GM19467 (cell line): ENCODE data around the gene RALB.
"Not testable (repeated sequence)": the region's sequence is repeated elsewhere in the genome, so short reads cannot be mapped to it uniquely, and the experiment has no call there.

Experiments used
- ATAC-seq: cut with Tn5 transposase; IDR thresholded peaks from one replicate; pipeline ENCODE4 v1.9.1; 2021; ENCODE audit warnings: mild to moderate bottlenecking, moderate library complexity; ENCODE audit not compliant: unreplicated experiment

Gene RALB

DNA sequence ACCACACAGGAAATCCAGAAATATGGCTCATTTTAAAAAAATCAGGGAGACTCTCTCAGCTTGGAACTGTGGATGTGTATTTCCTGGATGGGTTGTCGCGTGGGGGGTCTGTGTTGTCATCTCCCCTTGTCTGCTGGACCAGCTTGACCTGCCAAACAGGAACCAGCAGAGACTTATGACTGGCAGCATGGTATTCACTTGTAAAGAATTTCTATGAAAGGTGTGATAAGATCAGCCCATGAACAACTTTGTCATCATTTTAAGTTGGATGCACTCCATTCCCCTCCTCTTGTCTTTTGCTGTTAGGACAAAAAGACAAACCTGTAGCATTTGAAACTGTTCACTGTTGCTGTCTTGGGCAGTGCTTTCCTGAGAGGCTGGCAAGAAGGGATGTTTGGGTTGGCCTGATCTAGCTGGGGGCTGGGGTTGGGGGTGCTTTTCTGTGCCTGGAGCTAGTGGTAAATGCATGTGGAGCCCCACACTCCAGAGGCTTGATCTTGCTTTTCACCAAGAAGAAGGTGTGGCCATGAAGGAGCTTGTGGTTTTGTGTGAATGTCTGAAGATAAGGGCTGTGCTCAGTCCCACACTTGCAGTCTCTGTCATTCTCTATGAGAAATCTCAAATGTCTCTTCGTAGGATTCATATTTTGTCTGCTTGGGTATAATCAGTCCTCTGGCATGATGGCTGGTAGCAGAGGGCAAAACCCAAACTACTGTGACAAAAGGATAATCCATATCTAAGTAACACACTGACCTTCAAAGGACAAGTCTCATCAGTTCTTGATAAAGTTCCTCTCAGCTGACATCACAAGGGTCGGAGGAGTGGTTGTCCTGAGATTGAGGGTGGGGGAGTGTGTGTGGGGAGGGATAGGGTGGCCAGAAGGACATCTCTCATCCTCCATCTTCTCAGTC is 39.0 kb downstream of the RALB start:
- no peak for ATAC-seq

GRCh38 chr2:120293096-120294007 is 40.7 kb downstream of the RALB start:
- ATAC-seq: peak; percentile 17

DNA sequence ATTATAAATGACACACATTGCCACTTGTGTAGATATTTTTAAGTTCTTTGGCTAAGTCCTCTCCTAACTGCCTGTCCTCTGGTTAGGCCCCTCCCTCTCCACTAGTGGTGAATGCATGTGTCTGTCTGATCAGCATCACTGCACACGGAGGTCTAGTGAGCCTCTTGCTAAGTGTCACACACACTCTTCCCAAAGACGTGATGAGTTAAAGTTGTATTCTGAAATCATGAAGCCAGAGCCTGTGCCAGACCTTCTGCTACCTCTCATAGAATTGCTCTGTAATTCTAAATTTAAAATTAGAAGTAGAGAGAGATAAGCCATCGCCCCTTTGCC is 41.3 kb downstream of the RALB start:
- ATAC-seq: peak; percentile 84

DNA sequence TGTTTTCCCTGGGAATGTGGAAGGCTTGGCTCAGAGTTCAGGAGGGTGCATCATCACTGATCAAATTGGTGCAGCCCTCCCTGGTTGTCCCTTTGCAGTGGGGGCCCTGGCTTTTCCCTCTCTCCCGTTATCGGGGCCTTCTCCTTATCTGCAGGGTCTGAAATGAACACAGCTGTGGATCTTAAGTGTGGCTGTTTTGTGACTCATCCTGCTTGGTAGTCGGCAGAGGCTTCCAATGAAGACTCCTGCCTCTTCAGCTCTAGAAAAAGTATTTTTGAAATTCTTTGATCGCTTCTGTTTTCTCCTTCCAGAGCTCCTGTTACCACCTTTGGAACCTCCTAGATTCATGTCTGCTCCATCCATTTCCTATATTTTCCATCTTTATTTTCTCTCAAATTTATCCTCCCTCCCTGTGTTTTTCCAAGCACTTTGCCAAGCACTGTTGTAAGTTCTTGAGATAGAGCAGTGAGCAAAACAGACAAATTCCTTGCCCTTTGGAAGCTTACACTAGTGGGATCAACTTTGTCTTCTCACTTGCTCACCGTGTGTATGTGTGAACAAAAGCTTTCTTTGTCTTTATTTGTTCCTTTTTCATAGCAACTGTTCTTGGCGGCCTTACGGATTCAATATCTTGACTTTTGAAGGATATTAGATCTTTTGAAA is 45.7 kb downstream of the RALB start:
- ATAC-seq: no peak

- ATAC-seq: no peak
Observed at GRCh38 chr2:120299004-120299403, 46.4 kb downstream of the RALB start.

DNA sequence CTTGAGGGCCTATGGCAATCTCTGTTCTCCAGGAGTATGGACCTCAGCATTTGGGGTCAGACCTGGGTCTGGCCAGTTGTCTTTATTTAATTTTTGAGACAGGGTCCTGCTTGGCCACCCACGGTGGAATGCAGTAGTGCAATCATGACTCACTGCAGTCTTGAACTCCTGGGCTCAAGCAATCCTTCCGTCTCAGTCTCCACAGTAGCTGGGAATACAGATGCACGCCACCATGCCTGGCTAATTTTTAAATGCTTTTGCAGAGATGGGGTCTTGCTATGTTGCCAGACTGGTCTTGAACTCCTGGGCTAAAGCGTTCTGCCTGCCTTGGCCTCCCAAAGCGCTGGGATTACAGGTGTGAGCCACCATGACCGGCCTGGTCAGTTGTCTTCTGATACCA is 46.9 kb downstream of the RALB start:
- ATAC-seq: no peak

- no peak for ATAC-seq
Observed at GRCh38 chr2:120300385-120300784, 47.7 kb downstream of the RALB start.

- no peak for ATAC-seq
Observed at GRCh38 chr2:120301284-120301683, 48.6 kb downstream of the RALB start.

DNA sequence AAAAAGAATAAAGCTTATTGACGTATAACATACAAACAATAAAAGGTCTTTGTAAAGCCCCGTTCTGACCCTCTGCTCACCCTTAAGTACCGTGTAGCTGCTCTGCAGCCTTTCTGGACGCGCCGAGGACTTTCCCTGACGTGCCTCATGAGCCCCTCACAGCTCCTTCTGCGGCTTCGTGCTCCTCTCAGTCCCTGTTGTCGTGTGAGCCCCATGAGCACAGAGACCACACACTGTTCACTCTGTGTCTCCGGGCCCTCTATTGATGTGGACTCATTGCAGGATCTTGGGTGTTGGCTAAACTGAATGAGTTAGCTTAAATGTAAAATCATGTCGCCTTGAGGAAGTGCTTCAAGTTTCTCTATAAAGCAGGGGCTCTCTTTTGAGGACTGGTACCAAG is 49.6 kb downstream of the RALB start:
- no peak for ATAC-seq

DNA sequence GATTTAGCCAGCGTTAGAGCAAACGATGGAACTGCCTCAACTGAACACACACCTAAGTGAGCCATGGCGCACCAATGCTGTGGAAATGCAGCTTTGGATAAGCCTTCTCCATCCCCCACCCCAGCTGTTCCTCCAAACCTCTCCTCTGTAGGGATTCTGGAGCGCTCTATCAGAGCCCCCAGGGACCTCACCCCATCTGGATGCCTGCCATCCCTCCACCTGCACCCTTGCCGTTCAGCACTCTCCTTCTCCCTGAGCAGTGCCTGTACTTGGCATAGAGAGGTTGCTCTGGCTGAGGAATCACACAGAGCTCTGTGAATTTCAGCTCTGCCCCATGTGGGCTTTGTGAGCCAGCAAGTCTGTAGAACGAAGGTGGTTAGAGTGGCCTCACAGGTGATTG is 50.5 kb downstream of the RALB start:
- ATAC-seq: no peak

- ATAC-seq: no peak
Observed at GRCh38 chr2:120305296-120305695, 52.6 kb downstream of the RALB start.

- ATAC-seq: no peak
Observed at GRCh38 chr2:120305937-120306490, 53.4 kb downstream of the RALB start.

DNA sequence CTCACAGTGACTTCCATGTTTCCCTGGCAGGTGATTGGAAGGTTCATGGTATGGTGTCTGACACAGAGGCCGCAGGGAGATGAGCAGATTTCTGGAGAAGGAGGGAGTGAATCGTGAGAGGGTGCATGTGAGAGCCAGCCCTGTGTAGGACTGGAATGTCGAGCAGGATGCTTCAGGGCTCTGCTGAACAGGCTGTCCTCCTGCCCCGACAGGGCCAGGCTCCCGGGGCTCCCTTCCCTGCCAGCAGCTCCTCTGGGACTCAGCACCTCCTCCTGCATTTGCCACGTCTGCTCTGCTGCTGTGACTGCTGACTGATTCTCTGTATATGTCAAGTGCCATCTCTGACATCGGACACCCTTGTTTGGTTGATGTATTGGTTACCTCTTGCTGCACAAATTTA is 54.8 kb downstream of the RALB start:
- ATAC-seq: no peak

DNA sequence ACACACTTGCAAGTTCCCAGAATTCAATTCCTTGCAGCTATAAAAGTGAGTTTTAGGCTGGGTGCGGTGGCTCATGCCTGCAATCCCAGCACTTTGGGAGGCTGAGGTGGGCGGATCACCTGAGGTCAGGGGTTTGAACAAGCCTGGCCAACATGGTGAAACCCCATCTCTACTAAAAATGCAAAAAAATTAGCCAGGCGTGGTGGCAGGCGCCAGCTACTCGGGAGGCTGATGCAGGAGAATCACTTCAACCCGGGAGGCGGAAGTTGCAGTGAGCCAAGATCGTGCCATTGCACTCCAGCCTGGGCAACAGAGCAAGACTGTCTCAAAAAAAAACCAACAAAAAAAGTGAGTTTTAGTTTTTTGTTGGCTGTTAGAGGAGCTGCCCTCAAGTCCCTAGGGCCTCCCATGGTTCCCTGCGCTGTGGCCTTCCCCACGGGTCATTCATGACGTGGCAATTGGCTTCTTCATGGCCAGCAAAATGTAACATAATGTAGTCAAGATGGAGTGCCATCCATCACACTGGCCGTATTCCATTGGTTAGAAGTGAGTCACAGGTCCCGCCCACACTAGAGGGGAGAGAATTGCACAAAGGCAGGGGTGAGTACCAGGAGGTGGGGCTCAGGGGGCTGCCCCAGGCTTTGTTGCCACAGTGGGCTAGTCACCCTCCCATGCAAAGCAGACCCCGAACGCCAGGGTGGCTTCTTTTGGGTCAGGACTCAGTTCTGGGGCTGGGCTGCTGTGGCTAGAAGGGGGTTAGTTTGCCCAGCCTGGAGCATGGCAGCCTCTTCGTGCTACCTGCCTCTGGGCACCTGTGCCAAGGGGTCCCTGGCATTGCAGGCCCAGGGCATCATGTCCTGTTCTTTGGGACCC is 55.6 kb downstream of the RALB start:
- no peak for ATAC-seq

- ATAC-seq: no peak
Observed at GRCh38 chr2:120310136-120310535, 57.5 kb downstream of the RALB start.

- not testable (repeated sequence) for ATAC-seq
Observed at GRCh38 chr2:120310841-120311240, 58.2 kb downstream of the RALB start.

DNA sequence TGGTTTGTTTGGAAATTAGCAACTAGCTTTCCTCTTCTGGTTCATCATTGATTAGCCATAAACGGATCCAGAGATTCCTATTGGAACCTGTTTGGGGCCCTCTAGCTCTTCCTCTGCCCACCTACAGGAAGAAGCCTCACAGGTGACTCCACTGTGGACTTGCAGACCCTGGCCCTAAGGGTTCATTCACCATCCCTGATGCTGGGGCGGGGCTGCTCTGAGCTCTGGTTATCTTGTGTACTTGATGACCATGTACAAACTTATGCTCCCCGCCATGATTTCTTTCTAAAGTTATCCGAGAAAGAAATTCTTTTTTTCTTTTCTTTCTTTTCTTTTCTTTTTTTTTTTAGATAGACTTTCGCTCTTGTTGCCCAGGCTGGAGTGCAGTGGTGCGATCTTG is 59.4 kb downstream of the RALB start:
- no peak for ATAC-seq

DNA sequence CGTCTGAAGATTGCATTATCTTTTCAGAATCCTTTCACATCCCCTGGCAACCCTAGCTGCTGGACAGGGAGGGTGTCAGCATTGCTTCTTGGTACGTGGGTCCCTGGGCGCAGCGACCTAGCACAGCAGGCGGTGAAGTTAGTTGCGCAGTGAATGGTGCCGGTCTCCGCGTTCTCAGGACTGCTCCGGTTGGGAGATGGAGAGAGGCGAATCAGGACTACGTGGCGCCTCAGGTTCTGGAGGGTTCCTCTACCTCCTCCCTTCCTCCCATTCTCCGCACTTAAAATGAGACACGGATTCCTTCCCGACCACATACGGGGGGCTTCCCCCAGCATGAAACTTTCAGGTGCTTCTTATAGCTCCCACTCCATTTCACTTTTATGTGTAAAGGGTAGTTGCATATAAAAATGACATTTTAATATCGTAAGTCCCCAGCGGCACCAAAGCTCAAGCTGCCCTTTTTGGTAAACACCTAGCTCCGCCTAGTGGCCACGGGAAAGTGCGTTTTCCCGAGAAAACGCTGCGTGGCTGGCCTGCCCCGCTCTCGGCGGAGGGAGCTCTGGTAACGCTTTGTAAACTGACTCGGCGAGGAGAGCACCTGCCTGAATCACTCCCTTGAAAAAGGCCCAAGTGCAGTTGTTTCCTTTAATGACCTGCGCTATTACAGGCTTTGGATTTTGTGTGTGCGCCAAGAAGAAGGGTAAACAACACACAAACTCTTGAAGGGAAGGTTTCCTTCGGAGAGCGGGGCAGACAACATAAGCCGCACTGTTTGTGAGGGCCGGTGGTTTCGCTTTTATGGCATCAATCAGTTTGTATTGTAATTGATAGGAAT is 60.4 kb downstream of the RALB start:
- peak; percentile 68 for ATAC-seq
